Measurements from ENCODE around the gene TNFRSF6B. TPM values are rescaled to one million over a fixed set of nuclear protein-coding genes. Genes with fewer than 3 reads are reported as not detected.

TNFRSF6B gene
- total RNA-seq, 1 donor from 2014 or later: not detected

DNA sequence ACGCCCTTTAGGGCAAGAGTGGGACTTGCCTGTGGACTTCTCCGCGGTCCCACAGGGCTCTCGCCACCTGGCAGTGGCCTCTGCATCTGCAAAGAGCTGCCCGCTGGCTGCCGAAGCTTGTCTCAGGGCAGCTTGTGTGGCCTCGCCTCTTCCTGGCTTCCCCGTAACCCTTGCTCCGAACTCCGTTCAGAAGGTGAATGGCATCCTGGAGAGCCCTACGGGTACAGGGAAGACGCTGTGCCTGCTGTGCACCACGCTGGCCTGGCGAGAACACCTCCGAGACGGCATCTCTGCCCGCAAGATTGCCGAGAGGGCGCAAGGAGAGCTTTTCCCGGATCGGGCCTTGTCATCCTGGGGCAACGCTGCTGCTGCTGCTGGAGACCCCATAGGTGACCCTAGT is 35.3 kb upstream of the TNFRSF6B start:
- TF ChIP-seq, protein P1, sequence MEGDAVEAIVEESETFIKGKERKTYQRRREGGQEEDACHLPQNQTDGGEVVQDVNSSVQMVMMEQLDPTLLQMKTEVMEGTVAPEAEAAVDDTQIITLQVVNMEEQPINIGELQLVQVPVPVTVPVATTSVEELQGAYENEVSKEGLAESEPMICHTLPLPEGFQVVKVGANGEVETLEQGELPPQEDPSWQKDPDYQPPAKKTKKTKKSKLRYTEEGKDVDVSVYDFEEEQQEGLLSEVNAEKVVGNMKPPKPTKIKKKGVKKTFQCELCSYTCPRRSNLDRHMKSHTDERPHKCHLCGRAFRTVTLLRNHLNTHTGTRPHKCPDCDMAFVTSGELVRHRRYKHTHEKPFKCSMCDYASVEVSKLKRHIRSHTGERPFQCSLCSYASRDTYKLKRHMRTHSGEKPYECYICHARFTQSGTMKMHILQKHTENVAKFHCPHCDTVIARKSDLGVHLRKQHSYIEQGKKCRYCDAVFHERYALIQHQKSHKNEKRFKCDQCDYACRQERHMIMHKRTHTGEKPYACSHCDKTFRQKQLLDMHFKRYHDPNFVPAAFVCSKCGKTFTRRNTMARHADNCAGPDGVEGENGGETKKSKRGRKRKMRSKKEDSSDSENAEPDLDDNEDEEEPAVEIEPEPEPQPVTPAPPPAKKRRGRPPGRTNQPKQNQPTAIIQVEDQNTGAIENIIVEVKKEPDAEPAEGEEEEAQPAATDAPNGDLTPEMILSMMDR (IDR thresholded peaks at IDR 0.05; ENCODE audit: unreplicated experiment): no peak
- H3K27me3 Mint-ChIP-seq (ENCODE audit: low read depth): no peaks in the 10 kb centered on the region
- H3K36me3 Mint-ChIP-seq: peaks cover 5% of the 10 kb centered on the region
- H3K4me3 Mint-ChIP-seq: no peak overlapping the region
- no peaks in the 10 kb centered on the region for H3K9me3 Mint-ChIP-seq
- no peak for DNase-seq (ENCODE audit: low spot score in 2 of 2, unreplicated experiment in 2 of 2)
- H3K4me1 Mint-ChIP-seq: peaks cover 19% of the 10 kb centered on the region
- H3K27ac Mint-ChIP-seq: no peak overlapping the region

DNA sequence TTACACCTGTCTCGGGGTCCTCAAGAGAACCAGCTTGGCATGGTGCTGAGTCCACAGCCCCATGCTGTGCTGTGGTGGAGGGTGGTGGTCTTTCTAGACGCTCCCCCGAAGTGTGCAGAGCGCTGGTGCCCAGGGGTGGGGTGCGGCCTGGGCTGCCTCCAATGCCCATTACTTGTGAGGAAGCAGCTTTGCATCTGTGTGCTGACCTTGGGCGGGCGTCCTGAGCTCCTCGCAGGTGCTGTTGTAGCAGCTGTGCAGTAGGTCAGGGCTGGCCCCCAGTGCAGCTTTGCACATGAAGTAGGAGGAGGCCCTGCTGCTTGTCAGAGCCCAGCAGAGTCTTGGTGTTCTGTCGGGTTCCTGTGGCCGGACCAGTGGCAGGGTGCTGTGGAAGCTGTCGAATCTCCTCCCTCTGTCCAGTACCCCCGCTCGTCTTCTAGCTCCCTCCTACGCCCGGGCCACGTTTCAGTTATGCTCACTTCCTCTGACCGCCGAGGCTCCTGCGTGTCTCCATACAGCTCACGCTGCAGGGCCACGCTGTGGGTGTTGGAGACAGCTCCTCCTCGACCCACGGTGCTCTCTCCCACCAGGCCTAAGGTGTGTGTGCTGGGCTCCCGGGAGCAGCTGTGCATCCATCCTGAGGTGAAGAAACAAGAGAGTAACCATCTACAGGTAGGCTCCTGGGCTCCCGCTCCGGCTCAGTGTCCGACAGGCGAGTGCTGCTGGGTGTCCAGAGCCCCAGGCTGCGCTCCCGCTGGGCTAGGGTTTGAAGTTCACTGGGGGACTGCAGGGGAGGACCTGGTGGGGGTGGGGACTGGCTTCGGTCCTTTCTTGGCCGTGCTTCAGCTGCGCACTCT is 34.3 kb upstream of the TNFRSF6B start:
- no peak overlapping the region for H3K27ac Mint-ChIP-seq
- TF ChIP-seq, protein P1 (IDR thresholded peaks at IDR 0.05; ENCODE audit: unreplicated experiment): no peak
- H3K4me3 Mint-ChIP-seq: no peak overlapping the region

DNA sequence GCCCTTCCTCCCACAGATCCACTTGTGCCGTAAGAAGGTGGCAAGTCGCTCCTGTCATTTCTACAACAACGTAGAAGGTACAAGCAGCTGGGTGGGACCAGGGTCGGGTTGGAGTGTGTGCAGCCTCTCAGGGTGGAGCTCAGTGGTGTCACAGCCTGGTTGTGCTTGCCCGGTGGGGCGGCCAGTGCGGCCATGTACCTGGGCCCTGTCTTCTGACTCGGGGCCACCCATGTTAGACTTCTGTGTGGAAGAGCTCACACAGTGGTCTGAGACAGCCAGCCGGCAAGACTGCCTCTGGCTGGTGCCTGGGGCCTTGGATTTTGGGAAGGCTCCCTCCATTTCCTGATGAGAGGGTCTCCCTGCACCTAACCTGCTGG is 33.7 kb upstream of the TNFRSF6B start:
- H3K4me3 Mint-ChIP-seq: no peak overlapping the region
- no peak for DNase-seq (ENCODE audit: low spot score in 2 of 2, unreplicated experiment in 2 of 2)
- H3K27me3 Mint-ChIP-seq (ENCODE audit: low read depth): no peaks in the 10 kb centered on the region
- peaks cover 19% of the 10 kb centered on the region for H3K4me1 Mint-ChIP-seq
- H3K36me3 Mint-ChIP-seq: peaks cover 5% of the 10 kb centered on the region
- H3K9me3 Mint-ChIP-seq: no peaks in the 10 kb centered on the region
- TF ChIP-seq, protein P1 (IDR thresholded peaks at IDR 0.05; ENCODE audit: unreplicated experiment): no peak
- H3K27ac Mint-ChIP-seq: no peak overlapping the region

More for the DNA sequence above, 34.3 kb upstream of the TNFRSF6B start:
- Mint-ChIP-seq H3K27me3 (ENCODE audit: low read depth) (no peaks in the 10 kb centered on the region), H3K4me1 (peaks cover 19% of the 10 kb centered on the region), H3K9me3 (no peaks in the 10 kb centered on the region), H3K36me3 (peaks cover 5% of the 10 kb centered on the region)
- DNase-seq (ENCODE audit: low spot score in 2 of 2, unreplicated experiment in 2 of 2): no peak

DNA sequence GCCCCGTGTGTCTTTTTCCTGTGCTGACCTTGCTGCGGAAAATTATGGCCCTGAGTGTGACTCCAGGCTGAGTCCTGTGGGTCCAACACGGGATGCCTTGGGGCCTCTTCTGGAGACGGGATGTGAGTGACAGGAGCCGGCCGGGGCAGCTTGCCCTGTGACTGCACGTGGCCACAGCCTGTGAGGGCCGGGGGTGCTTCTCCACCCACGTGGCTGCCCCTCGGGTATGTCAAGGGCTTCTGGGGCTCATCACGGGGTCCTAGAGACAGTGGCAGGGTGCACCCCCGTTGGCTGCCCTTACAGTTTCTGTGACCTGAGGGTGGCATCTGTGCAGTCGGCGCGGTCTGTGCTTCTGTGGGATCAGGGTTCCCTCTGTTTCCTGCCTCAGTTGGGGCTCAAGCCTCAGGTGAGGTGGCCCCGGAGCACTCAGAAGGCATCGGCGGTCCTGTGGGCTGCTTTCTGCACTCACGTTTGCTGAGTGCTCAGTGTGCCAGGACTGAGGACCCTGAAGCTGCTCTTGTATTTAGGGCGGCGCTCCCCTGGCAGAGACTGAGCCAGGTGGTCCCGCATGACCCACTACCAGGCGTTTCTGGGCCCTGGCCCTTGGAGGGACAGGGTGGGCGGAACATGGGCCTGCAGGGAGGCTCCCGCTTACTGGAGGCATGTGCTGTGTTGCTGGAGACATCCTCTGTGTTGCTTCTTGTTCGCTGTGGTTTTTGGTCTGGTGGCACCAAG is 33.0 kb upstream of the TNFRSF6B start:
- no peak overlapping the region for H3K4me3 Mint-ChIP-seq
- TF ChIP-seq, protein P1 (IDR thresholded peaks at IDR 0.05; ENCODE audit: unreplicated experiment): no peak
- H3K4me1 Mint-ChIP-seq: peaks cover 14% of the 10 kb centered on the region
- H3K9me3 Mint-ChIP-seq: no peaks in the 10 kb centered on the region
- DNase-seq (ENCODE audit: low spot score in 2 of 2, unreplicated experiment in 2 of 2): no peak
- H3K27me3 Mint-ChIP-seq (ENCODE audit: low read depth): no peaks in the 10 kb centered on the region
- peaks cover 10% of the 10 kb centered on the region for H3K36me3 Mint-ChIP-seq
- no peak overlapping the region for H3K27ac Mint-ChIP-seq

DNA sequence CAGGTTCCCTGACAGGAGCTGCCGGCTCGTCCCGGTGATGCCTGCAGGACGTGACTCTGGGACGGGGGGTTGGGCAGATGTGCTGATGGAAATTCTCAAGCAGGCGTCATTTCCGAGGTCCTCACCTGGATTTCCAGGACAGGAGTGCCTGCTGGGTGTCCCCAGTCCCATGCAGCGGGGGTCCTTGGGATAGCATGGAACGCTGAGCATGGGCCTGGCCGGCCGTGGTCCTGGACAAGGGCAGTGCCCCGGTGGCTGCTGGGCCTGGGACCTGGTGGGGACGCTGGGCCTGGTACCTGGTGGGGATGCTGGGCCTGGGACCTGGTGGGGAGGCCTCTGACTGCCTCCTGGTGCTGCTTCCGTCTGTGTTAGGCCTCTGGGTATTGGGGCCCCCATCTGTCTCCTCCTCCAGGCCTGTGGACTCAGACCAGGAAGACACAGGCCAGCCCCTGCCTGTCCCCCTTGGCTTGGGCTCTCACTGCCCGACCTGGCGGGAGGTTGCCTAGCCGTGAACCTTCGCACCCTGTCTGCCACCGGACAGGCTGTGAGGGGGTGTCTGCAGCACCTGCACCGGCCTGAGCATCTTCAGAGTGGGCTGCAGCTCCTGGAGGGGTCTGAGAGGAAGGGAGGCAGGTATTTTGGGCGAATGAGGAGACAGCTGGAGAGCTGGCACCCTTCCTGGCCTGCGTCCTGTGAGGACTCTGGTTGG is 32.2 kb upstream of the TNFRSF6B start:
- Mint-ChIP-seq H3K4me3 (no peak overlapping the region), H3K4me1 (peaks cover 7% of the 10 kb centered on the region), H3K9me3 (no peaks in the 10 kb centered on the region), H3K36me3 (peaks cover 17% of the 10 kb centered on the region), H3K27me3 (ENCODE audit: low read depth) (no peaks in the 10 kb centered on the region), H3K27ac (no peak overlapping the region)
- TF ChIP-seq, protein P1 (IDR thresholded peaks at IDR 0.05; ENCODE audit: unreplicated experiment): no peak
- DNase-seq (ENCODE audit: low spot score in 2 of 2, unreplicated experiment in 2 of 2): no peak

Measured in mesothelial cell of epicardium (in vitro differentiated cells).